Bronchial epithelial cell (primary cell): Measurements from ENCODE around the gene SORCS2. TPM values are rescaled to one million over a fixed set of nuclear protein-coding genes. Genes with fewer than 3 reads are reported as not detected.
A peak's percentile ranks its signal among the peaks of the same experiment; 100 is the strongest.

Source experiments
- DNase-seq: peaks from one replicate; pipeline ENCODE4 v3.0.0-alpha.2; 2010; ENCODE audit warnings: low read depth
- FAIRE-seq: peaks from 2 replicates; lab custom pipeline; 2011; peaks lifted over from hg19 to GRCh38; lab: Jason Lieb, UNC
- H3K27me3 ChIP-seq: 2 replicates; pipeline ENCODE4 v1.5.1; 2011; ENCODE audit warnings: low read length; ENCODE audit not compliant: control insufficient read depth, insufficient read depth
- H3K36me3 ChIP-seq: 2 replicates; pipeline ENCODE4 v1.5.1; 2011; ENCODE audit warnings: low read length; ENCODE audit not compliant: control insufficient read depth, insufficient read depth
- H3K4me3 ChIP-seq: 2 replicates; pipeline ENCODE4 v1.5.1; 2011; ENCODE audit warnings: mild to moderate bottlenecking, low read depth, low read length, control low read depth
- CTCF ChIP-seq: IDR thresholded peaks from 2 replicates; pipeline ENCODE4 v1.5.1; 2011; ENCODE audit warnings: mild to moderate bottlenecking, moderate library complexity, low read length, control low read depth, inconsistent platforms; ENCODE audit not compliant: insufficient read depth, severe bottlenecking
- total RNA-seq: library from RNA; depleted of rRNA; stranded (reverse); fragments of >200 nt; gene quantifications from 2 replicates; pipeline ENCODE4 v1.2.1, GENCODE V29; 2014

Gene SORCS2
- total RNA-seq, 1 donor from 2014 or later, result under 0.01 TPM

GRCh38 chr4:7761312-7761711 lies 569.0 kb downstream of the SORCS2 start:
- FAIRE-seq (no peak), DNase-seq (no peak)
- Histone ChIP-seq H3K4me3 (no peak overlapping the region), H3K27me3 (no peaks in the 10 kb centered on the region), H3K36me3 (peaks cover 19% of the 10 kb centered on the region)
- no peak for TF ChIP-seq CTCF

GRCh38 chr4:7761720-7762119 lies 569.4 kb downstream of the SORCS2 start:
- no peaks in the 10 kb centered on the region for H3K27me3 ChIP-seq
- peak; percentile 26 for DNase-seq
- TF ChIP-seq CTCF, result peak; percentile 60
- H3K36me3 ChIP-seq, result peaks cover 21% of the 10 kb centered on the region
- no peak overlapping the region for H3K4me3 ChIP-seq
- FAIRE-seq, result no peak

- Histone ChIP-seq H3K27me3 (no peaks in the 10 kb centered on the region), H3K36me3 (peaks cover 21% of the 10 kb centered on the region)
These were observed 570.2 kb downstream of the SORCS2 start for GRCh38 chr4:7762376-7763030.

GRCh38 chr4:7763106-7763505 lies 570.8 kb downstream of the SORCS2 start:
- no peak for TF ChIP-seq CTCF
- DNase-seq (no peak), FAIRE-seq (no peak)
- Histone ChIP-seq H3K27me3 (no peaks in the 10 kb centered on the region), H3K36me3 (peaks cover 21% of the 10 kb centered on the region), H3K4me3 (no peak overlapping the region)

More at GRCh38 chr4:7762376-7763030, 570.2 kb downstream of the SORCS2 start:
- no peak for DNase-seq
- FAIRE-seq, result no peak
- TF ChIP-seq CTCF, result no peak
- no peak overlapping the region for H3K4me3 ChIP-seq

- DNase-seq, result peak; percentile 64
- no peak for TF ChIP-seq CTCF
- FAIRE-seq, result peak; percentile 28
These were observed 571.5 kb downstream of the SORCS2 start for GRCh38 chr4:7763788-7764187.

GRCh38 chr4:7764466-7764865 lies 572.1 kb downstream of the SORCS2 start:
- H3K36me3 ChIP-seq, result peaks cover 30% of the 10 kb centered on the region
- no peak for TF ChIP-seq CTCF
- DNase-seq (no peak), FAIRE-seq (no peak)
- H3K4me3 ChIP-seq, result no peak overlapping the region
- H3K27me3 ChIP-seq, result no peaks in the 10 kb centered on the region

More at GRCh38 chr4:7763788-7764187, 571.5 kb downstream of the SORCS2 start:
- Histone ChIP-seq H3K36me3 (peaks cover 27% of the 10 kb centered on the region), H3K4me3 (no peak overlapping the region), H3K27me3 (no peaks in the 10 kb centered on the region)
